ENCODE data around the gene LCE2A. TPM values are rescaled to one million over a fixed set of nuclear protein-coding genes. Genes with fewer than 3 reads are reported as not detected.

The LCE2A gene
- total RNA-seq, 2 experiments from 2014 or later = not detected

- Mint-ChIP-seq H3K27ac (no peak overlapping the region), H3K4me1 (ENCODE audit: low read depth) (no peaks in the 10 kb centered on the region), H3K4me3 (no peak overlapping the region), H3K36me3 (no peaks in the 10 kb centered on the region), H3K27me3 (peaks cover 30% of the 10 kb centered on the region), H3K9me3 (no peaks in the 10 kb centered on the region)
- ChIA-PET CTCF (no interaction called here), POLR2A (no interaction called here)
- no peak for DNase-seq
- intact Hi-C loops (cut with micrococcal nuclease) = no loop called here
Measured at GRCh38 chr1:152747831-152748230, 49.7 kb downstream of the LCE2A start.

Other genes starting within 250 kb of the LCE2A start
- not detected for gene LCE5A, start 187.5 kb upstream of the LCE2A start, total RNA-seq
- gene CRCT1, start 183.9 kb upstream of the LCE2A start, total RNA-seq = not detected
- not detected for gene LCE3E, start 131.6 kb upstream of the LCE2A start, total RNA-seq
- not detected for gene LCE3D, start 117.8 kb upstream of the LCE2A start, total RNA-seq
- not detected for gene LCE3C, start 98.1 kb upstream of the LCE2A start, total RNA-seq
- gene LCE3B, start 84.5 kb upstream of the LCE2A start, total RNA-seq = not detected
- gene LCE3A, start 75.2 kb upstream of the LCE2A start, total RNA-seq = not detected
- not detected for gene LCE2D, start 35.0 kb upstream of the LCE2A start, total RNA-seq
- gene LCE2C, start 23.1 kb upstream of the LCE2A start, total RNA-seq = not detected
- gene LCE2B, start 12.2 kb upstream of the LCE2A start, total RNA-seq = not detected
- not detected for gene LCE4A, start 9.8 kb downstream of the LCE2A start, total RNA-seq
- gene KPRP, start 59.7 kb downstream of the LCE2A start, total RNA-seq = not detected
- not detected for gene LCE1F, start 76.8 kb downstream of the LCE2A start, total RNA-seq
- gene LCE1E, start 87.9 kb downstream of the LCE2A start, total RNA-seq = not detected
- gene LCE1D, start 98.4 kb downstream of the LCE2A start, total RNA-seq = not detected
- not detected for gene LCE1C, start 108.3 kb downstream of the LCE2A start, total RNA-seq
- not detected for gene LCE1B, start 113.6 kb downstream of the LCE2A start, total RNA-seq
- gene LCE1A, start 129.1 kb downstream of the LCE2A start, total RNA-seq = not detected
- gene LCE6A, start 144.5 kb downstream of the LCE2A start, total RNA-seq = not detected
- not detected for gene LCE7A, start 161.7 kb downstream of the LCE2A start, total RNA-seq
- gene SMCP, start 180.0 kb downstream of the LCE2A start, total RNA-seq = not detected
- not detected for gene IVL, start 210.2 kb downstream of the LCE2A start, total RNA-seq
- not detected for gene SPRR5, start 248.9 kb downstream of the LCE2A start, total RNA-seq